H1 (cell line): ENCODE data around the gene BTN1A1. TPM values are rescaled to one million over a fixed set of nuclear protein-coding genes. Genes with fewer than 3 reads are reported as not detected.

Experiments
- FOSL1 ChIP-seq: IDR thresholded peaks from 2 replicates; pipeline ENCODE4 v1.6.1; 2011; ENCODE audit warnings: mild to moderate bottlenecking, low read depth, low read length, moderate library complexity; ENCODE audit not compliant: insufficient read depth
- RXRA ChIP-seq: IDR thresholded peaks from 2 replicates; pipeline ENCODE4 v1.6.1; 2011; ENCODE audit warnings: low read depth, mild to moderate bottlenecking, low read length, moderate library complexity; ENCODE audit not compliant: insufficient read depth
- SP2 ChIP-seq: IDR thresholded peaks from 2 replicates; pipeline ENCODE4 v1.6.1; 2012; ENCODE audit warnings: mild to moderate bottlenecking, low read length, inconsistent platforms
- TAF1 ChIP-seq: IDR thresholded peaks from 2 replicates; pipeline ENCODE4 v1.6.1; 2011; ENCODE audit warnings: mild to moderate bottlenecking, low read depth, low read length
- polyA plus RNA-seq, 7 experiments: library from polyadenylated mRNA; depleted of rRNA in 3 of 7; stranded (reverse) in 5 of 7; unstranded in 2 of 7; fragments of >200 nt in 5 of 7; fragments of 200-250 nt in 2 of 7; gene quantifications; 1 replicate in 5 of 7; 2 replicates in 1 of 7; 4 replicates in 1 of 7; pipeline versions ENCODE4 v1.2.1 to v1.2.3, GENCODE V29; 2011 to 2013; ENCODE audit warnings: missing spikeins in 2 of 7, mixed read lengths in 2 of 7
- total RNA-seq: library from RNA; stranded (reverse); fragmentation: NEBNext Ultra II Directional; extraction: Animal tissue kit (Norgen Biotek cat#: 25700); gene quantifications from 2 replicates; pipeline ENCODE4 v1.2.1, GENCODE V29; 2021

The BTN1A1 gene
- total and polyA plus RNA-seq, 2 of the 8 experiments (the other 6 are each of a cell fraction or from before 2014, with no cell fraction given): 0.28 to 0.35 TPM

- TF ChIP-seq SP2 (no peak), RXRA (no peak), TAF1 (no peak), FOSL1 (no peak)
These were observed 19.3 kb downstream of the BTN1A1 start (continued) for GRCh38 chr6:26519359-26519758.
